ENCODE measurements around the gene RNF157. TPM values are rescaled to one million over a fixed set of nuclear protein-coding genes. Genes with fewer than 3 reads are reported as not detected.
"Not testable (repeated sequence)": the region's sequence is repeated elsewhere in the genome, so short reads cannot be mapped to it uniquely, and the experiment has no call there.

The RNF157 gene
- total RNA-seq, 2 donors from 2014 or later = 46.6 to 124 TPM

DNA sequence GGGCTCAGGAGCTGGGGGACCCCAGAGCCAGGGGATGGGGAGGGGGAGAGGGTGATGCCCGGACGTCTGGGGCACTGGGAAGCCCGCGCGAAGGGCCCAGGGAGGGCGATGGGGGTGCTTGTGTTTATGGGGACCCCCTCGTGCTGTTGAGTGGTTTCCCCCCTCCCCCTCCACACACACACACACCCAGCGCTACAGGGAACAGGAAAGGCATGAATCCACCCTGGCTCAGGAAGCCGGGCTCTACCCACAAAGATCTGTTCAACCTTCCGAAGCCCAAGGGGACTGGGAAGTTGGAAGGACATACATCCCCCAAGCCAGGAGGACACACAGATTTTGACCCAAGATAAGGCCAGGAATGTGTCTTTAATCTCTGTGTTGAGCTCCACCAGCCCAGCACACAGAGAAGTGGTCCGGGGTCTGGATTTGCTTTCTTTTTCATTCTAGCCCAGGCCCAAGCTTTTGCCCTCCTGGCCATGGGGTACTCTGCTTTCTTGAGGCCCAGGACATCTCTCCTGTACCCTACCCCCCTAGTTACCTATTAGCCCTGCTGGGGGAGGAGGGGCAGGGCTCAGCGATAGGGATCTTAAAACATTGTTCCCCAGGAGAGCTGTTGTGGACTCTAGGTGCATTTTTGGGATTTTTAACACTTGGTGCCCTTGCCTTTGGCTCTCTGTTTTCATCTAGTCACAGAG, 26.1 kb upstream of the RNF157 start:
- H3K27ac Mint-ChIP-seq = peak overlapping the region; percentile 97 to 99
- ATAC-seq = no peak
- H3K4me3 Mint-ChIP-seq = peak overlapping the region; percentile 92
- H3K9me3 Mint-ChIP-seq = no peaks in the 10 kb centered on the region
- H3K36me3 Mint-ChIP-seq = peaks cover 7% of the 10 kb centered on the region
- H3K27me3 Mint-ChIP-seq = no peaks in the 10 kb centered on the region
- H3K4me1 Mint-ChIP-seq (ENCODE audit: low read depth in 2 of 2) = peaks cover 59 to 61% of the 10 kb centered on the region in 2 donors
- no peak for DNase-seq (ENCODE audit: low spot score)

DNA sequence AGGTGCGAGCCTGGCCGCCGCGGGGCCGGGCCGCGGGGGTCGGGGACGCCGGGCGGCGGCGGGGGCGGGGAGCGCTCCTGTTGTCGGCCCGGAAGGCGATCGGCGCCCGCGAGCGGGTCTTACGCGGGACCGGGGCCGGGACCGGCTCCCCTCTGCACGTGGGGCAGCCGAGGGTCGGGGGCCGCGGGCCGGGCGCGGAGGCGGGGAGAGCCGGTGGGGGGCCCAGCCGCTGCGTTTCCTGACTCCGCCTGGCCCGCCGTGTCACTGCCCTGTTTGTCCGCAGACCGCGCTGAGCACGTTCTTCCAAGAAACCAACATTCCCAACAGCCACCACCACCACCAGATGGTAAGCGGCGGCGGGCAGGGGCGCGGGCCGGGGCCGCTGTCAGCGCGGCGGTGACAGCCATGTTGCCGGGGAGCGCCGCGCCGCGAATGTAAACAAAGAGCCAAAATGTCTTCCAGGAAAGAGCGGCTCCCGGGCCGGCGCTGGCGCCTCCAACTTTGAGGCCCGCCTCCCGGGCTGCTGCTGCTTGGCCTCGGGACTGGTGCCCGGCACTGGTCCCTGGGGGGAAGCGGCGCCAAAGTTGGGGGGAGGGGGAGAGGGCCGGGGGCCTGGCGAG, 25.4 kb upstream of the RNF157 start:
- peak overlapping the region; percentile 92 for H3K4me3 Mint-ChIP-seq
- H3K27me3 Mint-ChIP-seq = no peaks in the 10 kb centered on the region
- peaks cover 54 to 57% of the 10 kb centered on the region in 2 donors for H3K4me1 Mint-ChIP-seq (ENCODE audit: low read depth in 2 of 2)
- no peaks in the 10 kb centered on the region for H3K9me3 Mint-ChIP-seq
- no peak for ATAC-seq
- H3K27ac Mint-ChIP-seq = peak overlapping the region; percentile 97 to 99
- peaks cover 7% of the 10 kb centered on the region for H3K36me3 Mint-ChIP-seq
- DNase-seq (ENCODE audit: low spot score) = no peak

DNA sequence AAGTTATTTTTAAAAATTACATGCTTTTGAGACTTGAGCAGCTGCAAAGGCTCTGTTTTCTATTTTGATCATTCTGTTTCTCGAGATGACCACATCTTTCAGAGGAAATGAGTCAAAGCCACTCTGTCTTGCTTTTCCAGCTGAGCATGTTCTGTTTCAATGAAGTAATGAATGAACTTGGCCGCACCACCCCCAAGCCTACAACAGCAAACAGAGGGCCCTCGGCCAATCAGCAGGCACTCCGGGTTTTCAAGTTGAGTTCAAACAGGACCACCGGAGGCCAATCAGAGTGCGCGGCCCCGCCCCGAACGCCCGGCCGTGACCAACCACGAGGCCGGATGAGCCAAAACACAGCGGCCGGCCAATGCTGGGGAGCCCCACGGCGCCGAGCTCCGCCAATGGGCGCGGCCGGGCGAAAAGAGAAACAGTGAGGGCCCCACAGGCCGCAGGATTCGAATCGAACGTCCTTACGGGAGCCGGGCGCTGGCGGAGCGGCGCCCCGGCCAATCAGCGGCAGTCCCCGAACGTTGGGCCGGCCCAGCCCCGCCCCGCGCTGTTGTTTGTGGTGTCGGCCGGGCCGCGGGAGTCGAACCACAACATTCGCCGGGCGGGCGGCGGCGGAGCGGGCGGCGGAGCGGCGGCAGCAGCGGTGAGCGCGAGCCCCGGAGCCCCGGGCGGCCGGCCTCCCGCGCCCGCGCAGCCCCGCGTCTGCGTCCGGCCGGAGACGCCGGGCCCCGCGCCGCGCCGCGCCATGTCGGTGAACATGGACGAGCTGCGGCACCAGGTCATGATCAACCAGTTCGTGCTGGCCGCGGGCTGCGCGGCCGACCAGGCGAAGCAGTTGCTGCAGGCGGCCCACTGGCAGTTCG, 24.7 kb upstream of the RNF157 start, which contains the start of gene UBALD2:
TSS of gene UBALD2 (plus strand) at position 594 of the 869 bp plus-strand sequence. CDS start at position 752, 158 bp downstream.
- ATAC-seq (peak; percentile 90 to 93), DNase-seq (ENCODE audit: low spot score) (peak; percentile 100)
- H3K4me3 Mint-ChIP-seq = peak within 1 kb of the TSS; percentile 92
- H3K27ac Mint-ChIP-seq = peak within 1 kb of the TSS; percentile 97 to 100
- H3K27me3 Mint-ChIP-seq = no peaks in the 10 kb centered on the region
- H3K36me3 Mint-ChIP-seq = peaks cover 7% of the 10 kb centered on the region
- peaks cover 53 to 56% of the 10 kb centered on the region in 2 donors for H3K4me1 Mint-ChIP-seq (ENCODE audit: low read depth in 2 of 2)
- no peaks in the 10 kb centered on the region for H3K9me3 Mint-ChIP-seq

DNA sequence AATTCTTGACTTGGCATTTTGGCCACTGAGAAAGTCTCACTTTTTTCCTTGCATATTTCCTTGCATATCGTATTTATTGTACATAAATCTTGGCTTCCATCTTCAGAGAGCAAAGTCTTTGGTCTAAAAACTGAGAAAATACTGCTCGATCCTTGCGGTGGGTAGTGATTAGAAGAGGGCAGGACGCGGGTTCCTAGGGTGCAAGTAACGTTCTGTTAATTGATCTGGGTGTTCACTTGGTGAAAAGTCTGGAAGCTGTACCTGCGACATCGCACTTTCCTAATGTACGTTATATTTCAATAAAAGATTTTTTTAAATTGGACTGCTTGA, 24.1 kb upstream of the RNF157 start:
- Mint-ChIP-seq H3K36me3 (peaks cover 7% of the 10 kb centered on the region), H3K9me3 (no peaks in the 10 kb centered on the region), H3K4me3 (peak overlapping the region; percentile 84), H3K27ac (peak overlapping the region; percentile 97 to 100), H3K4me1 (ENCODE audit: low read depth in 2 of 2) (peaks cover 47 to 50% of the 10 kb centered on the region in 2 donors), H3K27me3 (no peaks in the 10 kb centered on the region)
- ATAC-seq (peak in 1 of 2 donors; percentile 0), DNase-seq (ENCODE audit: low spot score) (no peak)

DNA sequence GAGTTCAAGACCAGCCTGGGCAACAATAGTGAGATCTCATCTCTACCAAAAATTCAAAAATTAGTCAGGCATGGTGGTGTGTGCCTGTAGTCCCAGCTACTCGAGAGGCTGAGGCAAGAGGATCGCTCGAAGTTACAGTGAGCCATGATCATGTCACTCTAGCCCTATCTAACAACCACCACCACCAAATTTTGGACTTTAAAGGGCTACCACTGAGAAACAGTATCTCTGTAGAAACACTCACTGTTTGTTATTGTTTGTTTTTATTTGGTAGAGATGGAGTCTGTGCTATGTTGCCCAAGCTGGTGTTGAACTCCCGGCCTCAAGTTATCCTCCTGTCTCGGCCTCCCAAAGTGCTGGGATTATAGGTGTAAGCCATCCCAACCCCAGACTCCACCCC, 23.6 kb upstream of the RNF157 start:
- Mint-ChIP-seq H3K4me3 (peak overlapping the region; percentile 84), H3K4me1 (ENCODE audit: low read depth in 2 of 2) (peaks cover 42 to 45% of the 10 kb centered on the region in 2 donors), H3K9me3 (no peaks in the 10 kb centered on the region), H3K27me3 (no peaks in the 10 kb centered on the region), H3K27ac (peak overlapping the region; percentile 97 to 100), H3K36me3 (peaks cover 7% of the 10 kb centered on the region)
- no peak for DNase-seq (ENCODE audit: low spot score)
- ATAC-seq = no peak

DNA sequence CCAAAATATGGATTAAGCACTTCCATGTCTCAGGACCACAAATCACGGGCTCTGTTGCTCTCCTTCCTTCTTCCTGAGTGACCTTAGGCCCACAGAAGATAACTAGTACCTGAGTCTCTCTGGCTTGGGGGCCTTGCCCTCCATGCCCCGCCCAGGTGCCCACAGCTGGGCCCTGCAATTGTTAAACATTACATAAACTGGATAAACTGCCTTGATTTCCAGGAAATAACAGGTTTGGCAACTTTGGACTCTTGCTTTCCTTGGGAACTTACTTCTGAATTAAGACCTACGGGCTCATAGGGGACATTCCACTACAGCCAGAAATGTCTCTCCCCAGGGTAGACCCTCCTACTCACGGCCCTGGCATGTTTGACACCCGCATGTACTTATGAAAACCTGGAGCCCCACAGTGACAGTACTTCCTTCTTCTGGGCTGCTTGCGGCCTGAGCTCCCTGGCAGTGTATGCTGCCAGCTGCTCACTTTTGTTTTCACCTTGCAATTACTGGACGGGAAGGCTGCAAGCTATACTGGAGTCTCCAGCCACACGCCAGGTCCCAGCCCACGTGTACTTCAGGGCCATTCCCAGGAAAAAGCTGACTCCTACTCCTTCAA, 22.5 kb upstream of the RNF157 start:
- Mint-ChIP-seq H3K4me1 (ENCODE audit: low read depth in 2 of 2) (peaks cover 35 to 38% of the 10 kb centered on the region in 2 donors), H3K36me3 (peaks cover 3% of the 10 kb centered on the region), H3K27ac (peak overlapping the region; percentile 97 to 100), H3K27me3 (no peaks in the 10 kb centered on the region), H3K9me3 (no peaks in the 10 kb centered on the region), H3K4me3 (peak overlapping the region; percentile 84)
- ATAC-seq = peak; percentile 5 to 11
- DNase-seq (ENCODE audit: low spot score) = peak; percentile 82

DNA sequence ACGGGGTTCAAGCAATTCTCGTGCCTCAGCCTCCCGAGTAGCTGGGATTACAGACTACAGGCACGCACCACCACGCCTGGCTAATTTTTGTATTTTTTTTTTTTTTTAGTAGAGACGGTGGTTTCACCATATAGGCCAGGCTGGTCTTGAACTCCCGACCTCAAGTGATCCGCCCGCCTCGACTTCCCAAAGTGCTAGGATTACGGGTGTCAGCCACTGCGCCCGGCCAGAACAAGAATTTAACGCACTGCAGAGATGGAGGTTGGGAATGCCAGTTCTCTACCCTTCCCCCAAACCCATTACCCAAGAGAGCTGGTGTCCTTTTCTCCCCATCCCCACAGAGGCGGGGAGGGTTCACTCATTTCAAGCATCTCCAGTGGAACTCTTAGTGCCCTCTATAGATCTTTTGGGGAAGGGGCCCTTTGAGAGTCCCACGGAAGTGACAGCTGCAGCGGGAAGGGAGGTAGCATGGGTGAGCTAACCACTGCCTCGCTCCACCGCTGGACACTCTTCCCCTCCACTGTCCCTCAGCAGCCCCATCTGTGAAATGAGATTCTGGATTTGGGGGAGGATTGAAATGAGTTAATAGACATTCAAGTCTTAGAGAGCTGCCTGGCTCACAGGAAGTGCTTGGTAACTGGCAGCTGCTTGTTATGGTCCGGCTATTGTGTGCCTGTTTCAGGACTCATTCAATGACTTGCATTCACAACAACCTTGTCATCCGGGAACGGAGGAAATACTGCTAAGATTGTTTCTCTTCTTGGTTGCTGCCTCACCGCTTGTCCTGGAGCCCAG, 21.3 kb upstream of the RNF157 start:
- peak overlapping the region; percentile 84 for H3K4me3 Mint-ChIP-seq
- H3K27ac Mint-ChIP-seq = peak overlapping the region; percentile 97 to 100
- H3K36me3 Mint-ChIP-seq = no peaks in the 10 kb centered on the region
- peaks cover 36 to 39% of the 10 kb centered on the region in 2 donors for H3K4me1 Mint-ChIP-seq (ENCODE audit: low read depth in 2 of 2)
- H3K27me3 Mint-ChIP-seq = no peaks in the 10 kb centered on the region
- ATAC-seq (no peak), DNase-seq (ENCODE audit: low spot score) (no peak)
- H3K9me3 Mint-ChIP-seq = no peaks in the 10 kb centered on the region

DNA sequence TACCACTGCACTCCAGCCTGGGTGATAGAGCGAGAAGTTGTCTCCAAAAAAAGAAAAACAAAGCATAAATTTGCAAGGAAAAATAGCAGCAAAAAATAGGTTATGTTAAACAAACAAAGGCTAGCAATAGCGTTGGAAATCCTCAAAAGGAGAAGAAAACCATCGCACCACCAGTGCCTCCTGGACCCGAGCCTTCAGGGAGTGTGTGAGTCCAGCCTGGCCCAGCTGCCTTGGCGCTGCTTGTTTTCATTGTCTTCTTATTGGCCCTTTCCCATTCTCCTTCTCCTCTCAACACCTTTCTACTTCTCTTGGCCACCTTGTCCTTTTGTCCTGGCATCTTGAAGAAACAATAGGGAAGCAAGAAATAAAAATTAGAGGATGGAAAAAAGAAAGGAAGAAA, 20.4 kb upstream of the RNF157 start:
- H3K9me3 Mint-ChIP-seq = no peaks in the 10 kb centered on the region
- ATAC-seq (no peak), DNase-seq (ENCODE audit: low spot score) (no peak)
- H3K36me3 Mint-ChIP-seq = no peaks in the 10 kb centered on the region
- peaks cover 45 to 46% of the 10 kb centered on the region in 2 donors for H3K4me1 Mint-ChIP-seq (ENCODE audit: low read depth in 2 of 2)
- H3K27ac Mint-ChIP-seq = peak overlapping the region; percentile 86 to 97
- H3K27me3 Mint-ChIP-seq = no peaks in the 10 kb centered on the region
- peak overlapping the region; percentile 13 for H3K4me3 Mint-ChIP-seq

DNA sequence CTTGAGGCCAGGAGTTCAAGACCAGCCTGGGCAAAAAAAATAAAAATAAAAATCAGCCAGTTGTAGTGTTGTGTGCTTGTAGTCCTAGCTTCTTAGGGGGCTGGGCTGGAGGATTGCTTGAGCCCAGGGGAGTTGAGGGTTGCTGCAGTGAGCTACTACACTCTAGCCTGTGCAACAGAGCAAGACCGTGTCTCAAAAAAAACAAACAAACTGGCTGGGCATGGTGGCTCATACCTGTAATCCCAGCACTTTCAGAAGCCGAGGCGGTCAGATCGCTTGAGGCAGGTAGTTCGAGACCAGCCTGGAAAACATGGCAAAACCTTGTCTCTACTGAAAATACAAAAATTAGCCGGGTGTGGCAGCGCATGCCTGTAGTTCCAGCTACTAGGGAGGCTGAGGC, 19.9 kb upstream of the RNF157 start:
- peaks cover 50% of the 10 kb centered on the region in 2 donors for H3K4me1 Mint-ChIP-seq (ENCODE audit: low read depth in 2 of 2)

DNA sequence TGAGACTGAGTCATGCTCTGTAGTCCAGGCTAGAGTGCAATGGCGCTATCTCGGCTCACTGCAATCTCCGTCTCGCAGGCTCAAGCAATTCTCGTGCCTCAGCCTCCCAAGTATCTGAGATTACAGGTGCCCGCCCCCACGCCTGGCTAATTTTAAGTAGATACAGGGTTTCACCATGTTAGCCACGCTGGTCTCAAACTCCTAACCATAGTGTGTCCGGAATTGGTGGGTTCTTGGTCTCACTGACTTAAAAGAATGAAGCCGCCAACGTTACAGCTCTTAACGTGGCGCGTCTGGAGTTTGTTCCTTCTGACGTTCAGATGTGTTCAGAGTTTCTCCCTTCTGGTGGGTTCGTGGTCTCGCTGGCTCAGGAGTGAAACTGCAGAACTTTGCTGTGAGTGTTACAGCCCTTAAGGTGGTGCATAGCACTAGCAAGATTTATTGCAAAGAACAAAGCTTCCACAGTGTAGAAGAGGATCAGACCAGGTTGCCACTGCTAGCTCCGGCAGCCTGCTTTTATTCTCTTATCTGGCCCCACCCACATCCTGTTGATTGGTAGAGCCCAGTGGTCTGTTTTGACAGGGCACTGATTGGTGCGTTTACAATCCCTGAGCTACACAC, 16.2 kb upstream of the RNF157 start:
- Mint-ChIP-seq H3K4me3 (peak overlapping the region; percentile 64), H3K27ac (peak overlapping the region; percentile 81 to 95), H3K4me1 (ENCODE audit: low read depth in 2 of 2) (peaks cover 38 to 39% of the 10 kb centered on the region in 2 donors)
- H3K36me3 Mint-ChIP-seq; H3K27me3 Mint-ChIP-seq; H3K9me3 Mint-ChIP-seq; DNase-seq (ENCODE audit: low spot score): not testable (repeated sequence)
- peak; percentile 72 to 76 for ATAC-seq

More for the DNA sequence above, 19.9 kb upstream of the RNF157 start:
- ATAC-seq (no peak), DNase-seq (ENCODE audit: low spot score) (no peak)
- H3K4me3 Mint-ChIP-seq = no peak overlapping the region
- no peaks in the 10 kb centered on the region for H3K27me3 Mint-ChIP-seq
- H3K27ac Mint-ChIP-seq = peak overlapping the region; percentile 53 to 97
- H3K36me3 Mint-ChIP-seq = no peaks in the 10 kb centered on the region
- H3K9me3 Mint-ChIP-seq = no peaks in the 10 kb centered on the region

DNA sequence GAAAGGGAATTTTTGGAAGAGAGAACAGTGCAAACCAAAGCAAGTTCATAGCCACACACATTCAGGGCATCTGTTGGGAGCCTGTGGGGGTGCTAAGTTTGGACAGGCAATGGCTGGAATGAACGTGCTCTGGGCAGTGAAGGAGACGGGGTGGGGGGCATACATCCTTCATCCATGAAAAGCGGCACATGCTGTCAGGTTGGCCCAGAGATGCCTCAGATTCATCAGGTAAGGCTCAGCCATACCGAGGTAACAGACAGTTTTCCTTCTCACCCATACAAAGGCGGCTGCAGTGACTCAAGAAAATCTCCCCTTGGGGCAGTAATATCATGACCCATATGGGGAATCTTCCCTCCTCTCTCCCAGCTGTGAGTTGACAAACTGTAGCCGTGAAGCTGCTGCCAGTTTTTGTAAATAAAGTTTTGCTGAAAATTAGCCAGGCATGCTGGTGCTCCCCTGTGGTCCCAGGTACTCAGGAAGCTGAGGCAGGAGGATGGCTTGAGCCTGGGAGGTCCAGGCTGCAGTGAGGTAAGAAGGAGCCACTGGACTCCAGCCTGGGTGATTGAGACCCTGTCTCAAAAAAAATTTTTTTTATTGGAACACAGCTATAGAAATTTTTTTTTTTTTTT, 15.6 kb upstream of the RNF157 start:
- H3K4me3 Mint-ChIP-seq = peak overlapping the region; percentile 64
- no peaks in the 10 kb centered on the region for H3K36me3 Mint-ChIP-seq
- peaks cover 2% of the 10 kb centered on the region for H3K9me3 Mint-ChIP-seq
- peak in 1 of 2 donors; percentile 3 for ATAC-seq
- H3K4me1 Mint-ChIP-seq (ENCODE audit: low read depth in 2 of 2) = peaks cover 42% of the 10 kb centered on the region in 2 donors
- DNase-seq (ENCODE audit: low spot score) = no peak
- H3K27ac Mint-ChIP-seq = peak overlapping the region; percentile 81 to 95
- no peaks in the 10 kb centered on the region for H3K27me3 Mint-ChIP-seq

DNA sequence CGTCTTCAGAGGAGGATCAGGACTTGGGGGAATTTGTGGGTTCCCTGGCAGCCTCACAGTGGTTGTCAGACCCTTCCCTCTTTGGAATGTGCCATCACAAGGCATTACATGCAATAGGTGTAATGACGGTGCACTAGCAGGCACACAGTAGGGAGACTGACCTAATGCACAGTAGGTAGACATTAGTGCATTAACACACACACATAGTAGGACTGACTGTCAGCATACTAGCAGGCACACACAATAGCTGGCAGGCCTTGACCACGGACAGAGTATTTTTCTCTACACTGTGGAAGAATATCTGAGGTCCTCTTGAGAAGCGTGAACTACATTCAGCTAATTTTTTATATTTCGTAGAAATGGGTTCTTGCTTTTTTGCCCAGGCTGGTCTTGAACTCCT, 14.0 kb upstream of the RNF157 start:
- H3K4me1 Mint-ChIP-seq (ENCODE audit: low read depth in 2 of 2) = peaks cover 40 to 42% of the 10 kb centered on the region in 2 donors
- ATAC-seq (no peak), DNase-seq (ENCODE audit: low spot score) (no peak)
- H3K27me3 Mint-ChIP-seq = no peaks in the 10 kb centered on the region
- no peak overlapping the region for H3K27ac Mint-ChIP-seq
- H3K9me3 Mint-ChIP-seq = peaks cover 2% of the 10 kb centered on the region
- H3K4me3 Mint-ChIP-seq = no peak overlapping the region
- no peaks in the 10 kb centered on the region for H3K36me3 Mint-ChIP-seq

All from natural killer cell treated with Interleukin-12 subunit alpha and Interleukin-12 subunit beta and Interleukin-15 and Interleukin-18, amount 100 ng/mL, for 72 hours (primary cell).